ENCODE data around the gene TMEM94.
"Not testable (repeated sequence)": the region's sequence is repeated elsewhere in the genome, so short reads cannot be mapped to it uniquely, and the experiment has no call there.

TMEM94 gene

GRCh38 chr17:75456417-75457046, at the start of gene TMEM94:
TMEM94 (plus strand) TSS chr17:75456635; CDS start chr17:75471906, 15,271 bp downstream.
- DNase-seq: peak; percentile 97

- no peak for DNase-seq
Measured at GRCh38 chr17:75407655-75408352, 48.6 kb upstream of the TMEM94 start.

- no peak for DNase-seq
Measured at GRCh38 chr17:75410141-75410540, 46.3 kb upstream of the TMEM94 start.

- DNase-seq: no peak
Measured at GRCh38 chr17:75411328-75412067, 44.9 kb upstream of the TMEM94 start.

- DNase-seq: peak; percentile 47
Measured at GRCh38 chr17:75412455-75413317, 43.7 kb upstream of the TMEM94 start.

- no peak for DNase-seq
Measured at GRCh38 chr17:75414488-75414887, 41.9 kb upstream of the TMEM94 start.

- DNase-seq: no peak
Measured at GRCh38 chr17:75416006-75416405, 40.4 kb upstream of the TMEM94 start.

- no peak for DNase-seq
Measured at GRCh38 chr17:75417054-75417580, 39.3 kb upstream of the TMEM94 start.

GRCh38 chr17:75418531-75418930, 37.9 kb upstream of the TMEM94 start:
- DNase-seq: no peak

GRCh38 chr17:75428543-75429469, 27.6 kb upstream of the TMEM94 start:
- no peak for DNase-seq

- DNase-seq: no peak
Measured at GRCh38 chr17:75430159-75430974, 26.1 kb upstream of the TMEM94 start.

GRCh38 chr17:75433218-75433783, 23.1 kb upstream of the TMEM94 start:
- no peak for DNase-seq

GRCh38 chr17:75434433-75434832, 22.0 kb upstream of the TMEM94 start:
- DNase-seq: not testable (repeated sequence)

GRCh38 chr17:75437404-75437803, 19.0 kb upstream of the TMEM94 start:
- not testable (repeated sequence) for DNase-seq

- DNase-seq: no peak
Measured at GRCh38 chr17:75439287-75439686, 17.1 kb upstream of the TMEM94 start.

GRCh38 chr17:75440738-75441448, 15.5 kb upstream of the TMEM94 start:
- DNase-seq: no peak

- no peak for DNase-seq
Measured at GRCh38 chr17:75442168-75443103, 14.0 kb upstream of the TMEM94 start.

- no peak for DNase-seq
Measured at GRCh38 chr17:75445296-75445695, 11.1 kb upstream of the TMEM94 start.
